Transverse colon (tissue), 4 donors: ENCODE results near the gene RPRD1B.

Source experiments
- EP300 ChIP-seq: sonication (generic); formaldehyde crosslinking; IDR thresholded peaks from one replicate; pipeline ENCODE4 v1.6.1; 2017; ENCODE audit warnings: antibody characterized with exemption, low read depth
- POLR2A ChIP-seq: fragments of 450-650 bp; IDR thresholded peaks from one replicate; pipeline ENCODE4 v1.6.1; 2016; ENCODE audit warnings: antibody characterized with exemption, mild to moderate bottlenecking, moderate library complexity
- POLR2AphosphoS5 ChIP-seq, 3 donors: sonication (generic); formaldehyde crosslinking; IDR thresholded peaks; one replicate each; pipeline ENCODE4 v1.6.1; 2016; ENCODE audit warnings: antibody characterized with exemption in 3 of 3
- TF ChIP-seq, protein P1 (sequence below), 5 experiments: fragments of 200-600 bp in 3 of 5; fragments of 450-650 bp in 2 of 5; sonication (generic) in 3 of 5; IDR thresholded peaks; 1 replicate in 2 of 5; 2 replicates in 3 of 5; pipeline ENCODE4 v1.5.1; 2016 to 2017; ENCODE audit warnings: antibody characterized with exemption in 5 of 5, inconsistent platforms in 3 of 5, mild to moderate bottlenecking in 2 of 5, moderate library complexity in 1 of 5

DNA sequence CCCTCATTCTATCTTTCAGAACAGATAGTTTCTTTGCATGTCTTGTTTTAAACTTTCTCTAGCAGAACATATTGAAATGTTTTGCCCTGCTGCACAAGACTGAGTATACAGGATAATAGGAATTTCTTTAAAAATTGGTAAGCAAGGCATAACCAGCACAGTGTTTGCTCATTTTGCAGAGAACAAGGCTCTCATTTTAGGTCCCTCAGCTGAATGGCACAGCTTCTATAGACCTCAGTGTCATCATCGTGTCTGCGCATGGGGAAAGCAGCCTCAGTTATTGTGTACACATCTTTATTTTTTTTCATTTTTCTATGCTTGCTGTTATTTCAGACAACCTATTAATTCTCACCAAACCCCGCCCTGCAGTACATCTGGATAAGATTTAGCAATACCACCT is 36.0 kb upstream of the RPRD1B start:
- TF ChIP-seq, protein P1, sequence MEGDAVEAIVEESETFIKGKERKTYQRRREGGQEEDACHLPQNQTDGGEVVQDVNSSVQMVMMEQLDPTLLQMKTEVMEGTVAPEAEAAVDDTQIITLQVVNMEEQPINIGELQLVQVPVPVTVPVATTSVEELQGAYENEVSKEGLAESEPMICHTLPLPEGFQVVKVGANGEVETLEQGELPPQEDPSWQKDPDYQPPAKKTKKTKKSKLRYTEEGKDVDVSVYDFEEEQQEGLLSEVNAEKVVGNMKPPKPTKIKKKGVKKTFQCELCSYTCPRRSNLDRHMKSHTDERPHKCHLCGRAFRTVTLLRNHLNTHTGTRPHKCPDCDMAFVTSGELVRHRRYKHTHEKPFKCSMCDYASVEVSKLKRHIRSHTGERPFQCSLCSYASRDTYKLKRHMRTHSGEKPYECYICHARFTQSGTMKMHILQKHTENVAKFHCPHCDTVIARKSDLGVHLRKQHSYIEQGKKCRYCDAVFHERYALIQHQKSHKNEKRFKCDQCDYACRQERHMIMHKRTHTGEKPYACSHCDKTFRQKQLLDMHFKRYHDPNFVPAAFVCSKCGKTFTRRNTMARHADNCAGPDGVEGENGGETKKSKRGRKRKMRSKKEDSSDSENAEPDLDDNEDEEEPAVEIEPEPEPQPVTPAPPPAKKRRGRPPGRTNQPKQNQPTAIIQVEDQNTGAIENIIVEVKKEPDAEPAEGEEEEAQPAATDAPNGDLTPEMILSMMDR (IDR thresholded peaks at IDR 0.05): no peak
- TF ChIP-seq EP300: no peak
- TF ChIP-seq POLR2AphosphoS5 (IDR thresholded peaks at IDR 0.05): no peak
- TF ChIP-seq POLR2A: no peak
